Caco-2 (cell line): ENCODE measurements around the gene CCDC88A. TPM values are rescaled to one million over a fixed set of nuclear protein-coding genes. Genes with fewer than 3 reads are reported as not detected.

Experiments used
- Bru-seq: library from RNA; stranded (reverse); fragments of 400-500 nt; gene quantifications from one replicate; lab custom pipeline; 2021; lab: Mats Ljungman, UMichigan
- BruChase-seq, 2 experiments: library from RNA; stranded (reverse); fragments of 400-500 nt; gene quantifications; one replicate each; lab custom pipeline; 2021; lab: Mats Ljungman, UMichigan
- BruUV-seq: library from RNA; stranded (reverse); fragments of 400-500 nt; replicated peaks from 2 replicates; lab custom pipeline; 2021; lab: Mats Ljungman, UMichigan
- CTCF ChIA-PET: fragments of 300-600 bp; sonication (Branson Sonifier 250); formaldehyde crosslinking; loops from one replicate; lab custom pipeline; 2022; ENCODE audit warnings: antibody characterized with exemption; lab: Charles Lee
- POLR2A ChIA-PET: fragments of 300-600 bp; sonication (Branson Sonifier 250); formaldehyde crosslinking; loops from one replicate; lab custom pipeline; 2022; ENCODE audit warnings: antibody characterized with exemption; lab: Charles Lee
- DNase-seq, 2 experiments: peaks; one replicate each; pipeline versions ENCODE4 v3.0.0 to v3.0.0-alpha.2; 2020 to 2022
- H3K27me3 ChIP-seq: replicated peaks from 2 replicates; pipeline ENCODE4 v1.6.0; 2011; ENCODE audit warnings: low read length; ENCODE audit not compliant: control insufficient read depth, insufficient read depth
- H3K36me3 ChIP-seq: 2 replicates; pipeline ENCODE4 v1.5.1; 2011; ENCODE audit warnings: low read length; ENCODE audit not compliant: control insufficient read depth, insufficient read depth
- H3K4me1 ChIP-seq: fragments of 250-450 bp; sonication (Bioruptor Pico); 2 replicates; pipeline ENCODE4 v1.5.1; 2020; ENCODE audit warnings: mild to moderate bottlenecking
- H3K4me3 ChIP-seq: 2 replicates; pipeline ENCODE4 v1.5.1; 2011; ENCODE audit warnings: low read depth, mild to moderate bottlenecking, control low read depth, low read length
- H3K9me3 ChIP-seq: fragments of 250-450 bp; sonication (Bioruptor Pico); 2 replicates; pipeline ENCODE4 v1.5.1; 2020; ENCODE audit warnings: mild to moderate bottlenecking, moderate library complexity
- H3K27ac Mint-ChIP-seq: one replicate; pipeline ENCODE4 v1.8.0; 2022; ENCODE audit warnings: mixed read lengths; ENCODE audit not compliant: unreplicated experiment
- H3K27me3 Mint-ChIP-seq: one replicate; pipeline ENCODE4 v1.8.0; 2022; ENCODE audit warnings: mixed read lengths; ENCODE audit not compliant: insufficient read depth, unreplicated experiment
- H3K36me3 Mint-ChIP-seq: one replicate; pipeline ENCODE4 v1.8.0; 2022; ENCODE audit warnings: mild to moderate bottlenecking, mixed read lengths; ENCODE audit not compliant: insufficient read depth, unreplicated experiment
- H3K4me1 Mint-ChIP-seq: one replicate; pipeline ENCODE4 v1.8.0; 2022; ENCODE audit warnings: low read depth, mixed read lengths; ENCODE audit not compliant: unreplicated experiment
- H3K4me3 Mint-ChIP-seq: one replicate; pipeline ENCODE4 v1.8.0; 2022; ENCODE audit warnings: mild to moderate bottlenecking, moderate library complexity, mixed read lengths; ENCODE audit not compliant: unreplicated experiment
- H3K9me3 Mint-ChIP-seq: one replicate; pipeline ENCODE4 v1.8.0; 2022; ENCODE audit warnings: mixed read lengths; ENCODE audit not compliant: unreplicated experiment
- intact Hi-C: fragments of 100-400 bp; cut with micrococcal nuclease; formaldehyde crosslinking; loops from one replicate; pipeline ENCODE4 v1.10.0; 2022; ENCODE audit not compliant: unreplicated experiment
- long read RNA-seq: library from polyadenylated mRNA; stranded (forward); transcript quantifications from one replicate; pipeline ENCODE4 v2.0.0, GENCODE V29; 2022
- total RNA-seq: library from RNA; stranded (reverse); gene quantifications from 2 replicates; pipeline ENCODE4 v1.2.3, GENCODE V29; 2022
- TF ChIP-seq, protein P1 (sequence below), 2 experiments: fragments of 200-600 bp in 1 of 2; IDR thresholded peaks; 1 replicate in 1 of 2; 2 replicates in 1 of 2; pipeline versions ENCODE4 v1.5.1 to v1.8.0; 2011 to 2022; ENCODE audit warnings: antibody characterized with exemption in 1 of 2, control low read depth in 1 of 2, inconsistent platforms in 1 of 2, low read depth in 1 of 2, low read length in 1 of 2, mild to moderate bottlenecking in 1 of 2, moderate library complexity in 1 of 2; ENCODE audit not compliant: insufficient read depth in 1 of 2, severe bottlenecking in 1 of 2, unreplicated experiment in 1 of 2

Gene CCDC88A, protein sequence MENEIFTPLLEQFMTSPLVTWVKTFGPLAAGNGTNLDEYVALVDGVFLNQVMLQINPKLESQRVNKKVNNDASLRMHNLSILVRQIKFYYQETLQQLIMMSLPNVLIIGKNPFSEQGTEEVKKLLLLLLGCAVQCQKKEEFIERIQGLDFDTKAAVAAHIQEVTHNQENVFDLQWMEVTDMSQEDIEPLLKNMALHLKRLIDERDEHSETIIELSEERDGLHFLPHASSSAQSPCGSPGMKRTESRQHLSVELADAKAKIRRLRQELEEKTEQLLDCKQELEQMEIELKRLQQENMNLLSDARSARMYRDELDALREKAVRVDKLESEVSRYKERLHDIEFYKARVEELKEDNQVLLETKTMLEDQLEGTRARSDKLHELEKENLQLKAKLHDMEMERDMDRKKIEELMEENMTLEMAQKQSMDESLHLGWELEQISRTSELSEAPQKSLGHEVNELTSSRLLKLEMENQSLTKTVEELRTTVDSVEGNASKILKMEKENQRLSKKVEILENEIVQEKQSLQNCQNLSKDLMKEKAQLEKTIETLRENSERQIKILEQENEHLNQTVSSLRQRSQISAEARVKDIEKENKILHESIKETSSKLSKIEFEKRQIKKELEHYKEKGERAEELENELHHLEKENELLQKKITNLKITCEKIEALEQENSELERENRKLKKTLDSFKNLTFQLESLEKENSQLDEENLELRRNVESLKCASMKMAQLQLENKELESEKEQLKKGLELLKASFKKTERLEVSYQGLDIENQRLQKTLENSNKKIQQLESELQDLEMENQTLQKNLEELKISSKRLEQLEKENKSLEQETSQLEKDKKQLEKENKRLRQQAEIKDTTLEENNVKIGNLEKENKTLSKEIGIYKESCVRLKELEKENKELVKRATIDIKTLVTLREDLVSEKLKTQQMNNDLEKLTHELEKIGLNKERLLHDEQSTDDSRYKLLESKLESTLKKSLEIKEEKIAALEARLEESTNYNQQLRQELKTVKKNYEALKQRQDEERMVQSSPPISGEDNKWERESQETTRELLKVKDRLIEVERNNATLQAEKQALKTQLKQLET (N-terminal part only)
- total RNA-seq (6.4 and 7.7 TPM in 2 replicates), Bru-seq, nascent RNA (percentile 41 among the genes with signal in this experiment), BruChase-seq, experiment 1, labeled RNA remaining after a 2-hour chase (percentile 45 among the genes with signal in this experiment), BruChase-seq, experiment 2, labeled RNA remaining after a 6-hour chase (percentile 50 among the genes with signal in this experiment)
- long read RNA-seq, partial matches to known transcripts: 1 of 1 reads
- long read RNA-seq, other reads (novel, unspliced or antisense): 0 of 1 reads

DNA sequence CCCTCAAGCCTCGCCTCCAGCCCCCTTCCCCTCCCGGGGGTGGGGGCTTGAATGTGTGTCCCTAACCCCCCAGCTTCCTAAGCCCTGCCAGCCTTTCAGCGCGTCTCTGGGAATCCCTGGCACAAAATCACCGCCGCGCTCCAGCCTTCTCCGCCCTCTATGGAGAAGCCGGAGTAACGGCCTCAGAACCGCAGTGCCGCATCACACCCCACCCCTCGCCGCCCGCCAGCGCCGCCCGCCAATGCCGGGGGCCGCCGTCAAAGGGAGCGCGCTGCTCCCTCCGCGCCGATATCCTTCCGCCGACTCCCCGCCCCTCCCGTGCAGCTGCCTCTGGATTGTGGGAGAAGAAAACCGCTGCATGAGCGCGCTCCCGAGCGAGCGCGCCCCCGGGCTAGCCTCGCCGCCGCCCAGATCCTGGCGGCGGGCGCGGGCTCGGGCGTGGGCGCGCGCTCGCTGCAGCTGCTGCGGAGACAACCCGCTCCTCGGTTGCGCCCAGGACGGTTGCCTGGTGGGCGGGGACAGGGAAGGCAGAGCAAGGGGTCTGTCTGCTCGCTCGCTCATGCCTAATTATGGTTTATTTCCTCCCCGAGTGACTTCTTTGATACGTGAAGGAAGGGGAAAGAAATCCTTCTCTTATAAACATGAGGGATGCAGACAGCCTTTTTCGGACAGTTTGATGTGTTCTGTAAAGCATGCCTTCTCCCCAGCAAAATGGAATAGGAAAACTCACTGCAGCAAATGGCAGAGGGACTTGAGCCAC is at the start of gene CCDC88A:
CCDC88A (minus strand) TSS at position 178 of the 760 bp plus-strand sequence. CDS start 777 bp downstream, outside the sequence.
- intact Hi-C loops: loop anchor here (5.0 kb wide), 3 partner anchors 97 to 153 kb away; partner anchors contain the start of genes CFAP36 and MTIF2

DNA sequence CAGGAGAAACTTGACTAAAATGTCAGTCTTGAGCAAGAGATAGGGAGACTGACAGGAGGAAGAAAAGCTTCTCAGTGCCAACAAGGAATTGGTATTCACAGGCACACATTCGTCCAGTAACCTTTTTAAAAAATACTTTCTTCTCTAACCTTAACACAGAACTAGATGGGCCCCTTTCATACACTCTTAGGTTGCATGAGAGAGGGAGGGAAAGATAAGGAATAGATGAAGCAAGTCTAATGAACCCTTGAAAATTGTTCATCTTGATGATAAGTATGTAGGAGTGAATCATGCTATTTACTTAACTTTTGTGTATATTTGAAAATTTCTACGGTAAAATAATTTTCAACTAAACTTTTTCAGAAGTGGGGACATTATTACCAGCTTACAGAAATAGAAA is 42.0 kb upstream of the CCDC88A start:
- no TSS peak for BruUV-seq
- Mint-ChIP-seq H3K27ac (no peak overlapping the region), H3K9me3 (no peaks in the 10 kb centered on the region), H3K36me3 (no peaks in the 10 kb centered on the region), H3K27me3 (peaks cover 15% of the 10 kb centered on the region), H3K4me3 (no peak overlapping the region), H3K4me1 (no peaks in the 10 kb centered on the region)
- ChIA-PET POLR2A (no interaction called here), CTCF (no interaction called here)
- Histone ChIP-seq H3K9me3 (no peaks in the 10 kb centered on the region), H3K27me3 (no peaks in the 10 kb centered on the region), H3K4me1 (no peaks in the 10 kb centered on the region), H3K36me3 (no peaks in the 10 kb centered on the region), H3K4me3 (no peak overlapping the region)
- intact Hi-C loops: no loop called here
- TF ChIP-seq, protein P1, sequence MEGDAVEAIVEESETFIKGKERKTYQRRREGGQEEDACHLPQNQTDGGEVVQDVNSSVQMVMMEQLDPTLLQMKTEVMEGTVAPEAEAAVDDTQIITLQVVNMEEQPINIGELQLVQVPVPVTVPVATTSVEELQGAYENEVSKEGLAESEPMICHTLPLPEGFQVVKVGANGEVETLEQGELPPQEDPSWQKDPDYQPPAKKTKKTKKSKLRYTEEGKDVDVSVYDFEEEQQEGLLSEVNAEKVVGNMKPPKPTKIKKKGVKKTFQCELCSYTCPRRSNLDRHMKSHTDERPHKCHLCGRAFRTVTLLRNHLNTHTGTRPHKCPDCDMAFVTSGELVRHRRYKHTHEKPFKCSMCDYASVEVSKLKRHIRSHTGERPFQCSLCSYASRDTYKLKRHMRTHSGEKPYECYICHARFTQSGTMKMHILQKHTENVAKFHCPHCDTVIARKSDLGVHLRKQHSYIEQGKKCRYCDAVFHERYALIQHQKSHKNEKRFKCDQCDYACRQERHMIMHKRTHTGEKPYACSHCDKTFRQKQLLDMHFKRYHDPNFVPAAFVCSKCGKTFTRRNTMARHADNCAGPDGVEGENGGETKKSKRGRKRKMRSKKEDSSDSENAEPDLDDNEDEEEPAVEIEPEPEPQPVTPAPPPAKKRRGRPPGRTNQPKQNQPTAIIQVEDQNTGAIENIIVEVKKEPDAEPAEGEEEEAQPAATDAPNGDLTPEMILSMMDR (IDR thresholded peaks at IDR 0.05; ENCODE audit: insufficient read depth in 1 of 2, low read depth in 1 of 2, low read length in 1 of 2, severe bottlenecking in 1 of 2, unreplicated experiment in 1 of 2): no peak
- no peak for DNase-seq

More for the DNA sequence above, at the start of gene CCDC88A:
- peak; percentile 96 to 97 for DNase-seq
- TF ChIP-seq, protein P1 (IDR thresholded peaks at IDR 0.05; ENCODE audit: insufficient read depth in 1 of 2, low read depth in 1 of 2, low read length in 1 of 2, severe bottlenecking in 1 of 2, unreplicated experiment in 1 of 2): peak; percentile 6 to 31
- no TSS peak for BruUV-seq
- H3K9me3 Mint-ChIP-seq: no peaks in the 10 kb centered on the region
- H3K36me3 ChIP-seq: no peaks in the 10 kb centered on the region
- no peaks in the 10 kb centered on the region for H3K9me3 ChIP-seq
- H3K27ac Mint-ChIP-seq: no peak within 1 kb of the TSS
- H3K4me3 Mint-ChIP-seq: peak within 1 kb of the TSS; percentile 93
- POLR2A ChIA-PET: no interaction called here
- H3K27me3 Mint-ChIP-seq: peaks cover 11% of the 10 kb centered on the region
- CTCF ChIA-PET: interaction anchor here (0.6 kb wide), 2 partner anchors 12 to 16 kb away, joined by 3 to 4 read pairs; no protein-coding TSS in a partner anchor
- H3K36me3 Mint-ChIP-seq: no peaks in the 10 kb centered on the region
- H3K4me1 ChIP-seq: no peaks in the 10 kb centered on the region; the same call in 1 of the 2 replicates
- H3K4me1 Mint-ChIP-seq: peaks cover 13% of the 10 kb centered on the region
- H3K4me3 ChIP-seq: peak within 1 kb of the TSS; percentile 74
- no peaks in the 10 kb centered on the region for H3K27me3 ChIP-seq
